CD14-positive monocyte (primary cell): ENCODE data around the gene EEFSEC. TPM values are rescaled to one million over a fixed set of nuclear protein-coding genes. Genes with fewer than 3 reads are reported as not detected.
A peak's percentile ranks its signal among the peaks of the same experiment; 100 is the strongest.

Experiments used
- DNase-seq, 3 donors: peaks; one replicate each; pipeline ENCODE4 v3.0.0-alpha.2; 2011 to 2022
- H2AFZ ChIP-seq: 2 replicates; pipeline ENCODE4 v1.6.0; 2012; ENCODE audit warnings: mild to moderate bottlenecking, low read depth, low read length, inconsistent platforms; ENCODE audit not compliant: insufficient read depth, poor library complexity, severe bottlenecking
- H3K27ac ChIP-seq, 2 donors: 1 replicate in 1 of 2; 2 replicates in 1 of 2; pipeline ENCODE4 v1.5.1; 2012 to 2013; ENCODE audit warnings: low read length in 2 of 2, control low read depth in 1 of 2, inconsistent platforms in 1 of 2, low read depth in 1 of 2, mild to moderate bottlenecking in 1 of 2
- H3K27me3 ChIP-seq, 2 donors: one replicate each; pipeline versions ENCODE4 v1.6.0 to v1.6.1; 2011 to 2013; ENCODE audit warnings: low read length in 2 of 2; ENCODE audit not compliant: control insufficient read depth in 2 of 2, insufficient read depth in 2 of 2
- H3K36me3 ChIP-seq, 2 donors: replicated peaks in 1 of 2; 1 replicate in 1 of 2; 2 replicates in 1 of 2; pipeline versions ENCODE4 v1.5.1 to v1.6.1; 2012 to 2013; ENCODE audit warnings: low read length in 2 of 2, control low read depth in 1 of 2, inconsistent platforms in 1 of 2, mild to moderate bottlenecking in 1 of 2; ENCODE audit not compliant: insufficient read depth in 2 of 2, control insufficient read depth in 1 of 2
- H3K4me1 ChIP-seq, 2 donors: 1 replicate in 1 of 2; 2 replicates in 1 of 2; pipeline versions ENCODE4 v1.5.1 to v1.6.1; 2012 to 2013; ENCODE audit warnings: low read length in 2 of 2, control low read depth in 1 of 2, inconsistent platforms in 1 of 2, mild to moderate bottlenecking in 1 of 2, moderate library complexity in 1 of 2; ENCODE audit not compliant: insufficient read depth in 2 of 2, control insufficient read depth in 1 of 2
- H3K4me2 ChIP-seq: replicated peaks from 2 replicates; pipeline ENCODE3; 2012; ENCODE audit warnings: low read length, moderate library complexity, mild to moderate bottlenecking; ENCODE audit not compliant: poor library complexity, severe bottlenecking; ENCODE audit errors: extremely low read depth
- H3K4me3 ChIP-seq, 3 experiments: fragments of 200-600 bp in 1 of 3; sonication (generic) in 1 of 3; replicated peaks in 1 of 3; 1 replicate in 2 of 3; 2 replicates in 1 of 3; pipeline ENCODE4 v1.5.1; 2011 to 2013; ENCODE audit warnings: low read length in 3 of 3, mild to moderate bottlenecking in 3 of 3, control low read depth in 2 of 3, low read depth in 2 of 3, inconsistent platforms in 1 of 3, moderate library complexity in 1 of 3
- H3K79me2 ChIP-seq: 2 replicates; pipeline ENCODE4 v1.6.0; 2012; ENCODE audit warnings: mild to moderate bottlenecking, control low read depth, inconsistent platforms, low read length, moderate library complexity; ENCODE audit not compliant: insufficient read depth
- H3K9ac ChIP-seq: 2 replicates; pipeline ENCODE4 v1.6.0; 2017; ENCODE audit warnings: low read length, mild to moderate bottlenecking; ENCODE audit not compliant: insufficient read depth, poor library complexity, severe bottlenecking
- H3K9me3 ChIP-seq, 2 donors: replicated peaks in 1 of 2; 1 replicate in 1 of 2; 2 replicates in 1 of 2; pipeline versions ENCODE4 v1.5.1 to v1.6.1; 2012 to 2013; ENCODE audit warnings: low read length in 2 of 2, control low read depth in 1 of 2; ENCODE audit not compliant: control insufficient read depth in 1 of 2, insufficient read depth in 1 of 2
- H4K20me1 ChIP-seq: 2 replicates; pipeline ENCODE4 v1.6.0; 2012; ENCODE audit warnings: mild to moderate bottlenecking, low read length, control low read depth, moderate library complexity; ENCODE audit not compliant: insufficient read depth
- H3K27ac Mint-ChIP-seq, 7 donors: one replicate each; pipeline ENCODE4 v1.8.0; 2020; ENCODE audit warnings: mild to moderate bottlenecking in 7 of 7, mixed read lengths in 7 of 7, moderate library complexity in 6 of 7, inconsistent platforms in 2 of 7
- H3K27me3 Mint-ChIP-seq, 3 donors: one replicate each; pipeline ENCODE4 v1.8.0; 2021 to 2022; ENCODE audit warnings: low read depth in 3 of 3, mild to moderate bottlenecking in 3 of 3, mixed read lengths in 3 of 3, moderate library complexity in 3 of 3, inconsistent platforms in 1 of 3
- H3K36me3 Mint-ChIP-seq, 2 donors: one replicate each; pipeline ENCODE4 v1.8.0; 2020; ENCODE audit warnings: mixed read lengths in 2 of 2, inconsistent platforms in 1 of 2, mild to moderate bottlenecking in 1 of 2
- H3K4me1 Mint-ChIP-seq: one replicate; pipeline ENCODE4 v1.8.0; 2020; ENCODE audit warnings: mild to moderate bottlenecking, mixed read lengths
- H3K4me3 Mint-ChIP-seq, 2 donors: one replicate each; pipeline ENCODE4 v1.8.0; 2020; ENCODE audit warnings: mild to moderate bottlenecking in 2 of 2, mixed read lengths in 2 of 2, moderate library complexity in 1 of 2
- H3K9me3 Mint-ChIP-seq, 7 donors: one replicate each; pipeline ENCODE4 v1.8.0; 2020 to 2022; ENCODE audit warnings: mixed read lengths in 7 of 7, mild to moderate bottlenecking in 6 of 7, moderate library complexity in 6 of 7, inconsistent platforms in 2 of 7
- CTCF ChIP-seq: fragments of 200-600 bp; IDR thresholded peaks from one replicate; pipeline ENCODE4 v1.8.0; 2022; ENCODE audit warnings: antibody characterized with exemption, mild to moderate bottlenecking
- WGBS: methylation state at CpG from one replicate; pipeline ENCODE4 v1.1.5; 2013; ENCODE audit warnings: missing lambda C conversion rate; ENCODE audit not compliant: insufficient coverage; 5-methylcytosine and 5-hydroxymethylcytosine counted together
- intact Hi-C, 2 donors: fragments of 100-400 bp; cut with micrococcal nuclease; formaldehyde crosslinking; loops; one replicate each; pipeline versions ENCODE4 v1.15.0 to v1.15.1; 2023
- polyA plus RNA-seq, 3 donors: library from polyadenylated mRNA; depleted of rRNA in 1 of 3; unstranded in 2 of 3; stranded (reverse) in 1 of 3; fragments of 300-500 nt in 2 of 3; fragments of >200 nt in 1 of 3; fragmentation: Illumina TruSeq in 2 of 3; gene quantifications; 1 replicate in 2 of 3; 2 replicates in 1 of 3; pipeline ENCODE4 v1.2.3, GENCODE V29; 2012 to 2021

The EEFSEC gene
- polyA plus RNA-seq, 3 donors, result 13.3 to 14.9 (median 14.9) TPM

GRCh38 chr3:128422762-128423524 is 269.7 kb downstream of the EEFSEC start:
- Mint-ChIP-seq H3K27me3 (peaks cover 8 to 15% (median 14%) of the 10 kb centered on the region in 3 donors), H3K9me3 (peaks cover 0 to 6% (median 2%) of the 10 kb centered on the region in 7 donors), H3K36me3 (peaks cover 0 to 5% of the 10 kb centered on the region in 2 donors), H3K4me3 (no peak overlapping the region), H3K4me1 (no peaks in the 10 kb centered on the region), H3K27ac (peak overlapping the region in 1 of 7 donors; percentile 35)
- Histone ChIP-seq H3K9me3 (peaks cover 0 to 3% of the 10 kb centered on the region in 2 donors), H3K79me2 (no peaks in the 10 kb centered on the region), H3K4me1 (peaks cover 7 to 11% of the 10 kb centered on the region in 2 donors), H3K9ac (no peak overlapping the region), H2AFZ (no peak overlapping the region), H3K27ac (no peak overlapping the region), H3K4me2 (no peak overlapping the region), H3K27me3 (peaks cover 0 to 10% of the 10 kb centered on the region in 2 donors), H3K4me3 (no peak overlapping the region), H4K20me1 (no peaks in the 10 kb centered on the region), H3K36me3 (no peaks in the 10 kb centered on the region)
- intact Hi-C loops, result no loop called here
- WGBS, result 100% methylated on average over 1 of the region's 3 CpGs
- no peak for TF ChIP-seq CTCF
- no peak for DNase-seq

GRCh38 chr3:128423525-128424147 is 270.4 kb downstream of the EEFSEC start:
- 95% methylated on average over 3 of the region's 7 CpGs for WGBS
- Histone ChIP-seq H3K27me3 (peaks cover 0 to 10% of the 10 kb centered on the region in 2 donors), H3K9me3 (peaks cover 0 to 2% of the 10 kb centered on the region in 2 donors), H4K20me1 (no peaks in the 10 kb centered on the region), H3K4me3 (no peak overlapping the region), H3K4me1 (peaks cover 7 to 11% of the 10 kb centered on the region in 2 donors), H3K9ac (no peak overlapping the region), H3K79me2 (no peaks in the 10 kb centered on the region), H3K4me2 (no peak overlapping the region), H2AFZ (no peak overlapping the region), H3K36me3 (no peaks in the 10 kb centered on the region), H3K27ac (no peak overlapping the region)
- no peaks in the 10 kb centered on the region for H3K4me1 Mint-ChIP-seq
- peaks cover 0 to 6% (median 2%) of the 10 kb centered on the region in 7 donors for H3K9me3 Mint-ChIP-seq
- intact Hi-C loops, result no loop called here
- peaks cover 6 to 16% (median 15%) of the 10 kb centered on the region in 3 donors for H3K27me3 Mint-ChIP-seq
- TF ChIP-seq CTCF, result no peak
- H3K27ac Mint-ChIP-seq, result no peak overlapping the region
- no peak overlapping the region for H3K4me3 Mint-ChIP-seq
- DNase-seq, result no peak
- peaks cover 0 to 2% of the 10 kb centered on the region in 2 donors for H3K36me3 Mint-ChIP-seq
